ENCODE results near the gene ERICH6B. TPM values are rescaled to one million over a fixed set of nuclear protein-coding genes. Genes with fewer than 3 reads are reported as not detected.

Gene ERICH6B
- total RNA-seq, 2 experiments from 2014 or later: not detected

DNA sequence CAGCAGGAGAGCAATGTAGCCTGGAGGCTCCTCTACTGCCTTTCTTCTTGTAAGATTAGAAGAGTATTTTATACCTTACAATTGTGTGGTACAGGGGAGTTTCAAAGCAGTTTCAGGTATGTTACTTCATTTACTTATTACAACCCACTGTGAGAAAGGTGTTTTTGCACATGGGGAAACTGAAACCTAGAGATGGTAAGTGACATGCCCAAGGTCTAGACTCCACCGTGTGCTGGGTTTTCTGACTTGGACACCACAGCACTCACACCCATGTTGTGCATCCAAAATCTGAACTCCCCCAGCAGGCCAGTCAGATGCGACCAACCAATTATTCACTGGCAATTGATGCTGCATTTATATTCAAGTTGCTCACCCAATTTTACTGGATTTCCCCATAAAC is 22.8 kb downstream of the ERICH6B start:
- Histone ChIP-seq H3K4me3 (ENCODE audit: low read depth, low read length, poor library complexity, severe bottlenecking) (no peak overlapping the region), H3K9me2 (ENCODE audit: insufficient read depth, low read length) (no peaks in the 10 kb centered on the region), H3K9me3 (ENCODE audit: low read length) (no peaks in the 10 kb centered on the region), H2AFZ (ENCODE audit: low read length) (no peak overlapping the region), H3K36me3 (ENCODE audit: insufficient read depth, low read length) (no peaks in the 10 kb centered on the region), H3K79me2 (ENCODE audit: insufficient read depth, low read depth, low read length) (no peaks in the 10 kb centered on the region), H3K4me2 (ENCODE audit: low read length) (no peak overlapping the region), H3K27ac (ENCODE audit: low read depth, low read length, poor library complexity, severe bottlenecking) (no peak overlapping the region), H3K4me1 (ENCODE audit: insufficient read depth, low read length, poor library complexity, severe bottlenecking) (no peaks in the 10 kb centered on the region), H4K20me1 (ENCODE audit: insufficient read depth, low read length) (no peaks in the 10 kb centered on the region)
- TF ChIP-seq, protein P1, sequence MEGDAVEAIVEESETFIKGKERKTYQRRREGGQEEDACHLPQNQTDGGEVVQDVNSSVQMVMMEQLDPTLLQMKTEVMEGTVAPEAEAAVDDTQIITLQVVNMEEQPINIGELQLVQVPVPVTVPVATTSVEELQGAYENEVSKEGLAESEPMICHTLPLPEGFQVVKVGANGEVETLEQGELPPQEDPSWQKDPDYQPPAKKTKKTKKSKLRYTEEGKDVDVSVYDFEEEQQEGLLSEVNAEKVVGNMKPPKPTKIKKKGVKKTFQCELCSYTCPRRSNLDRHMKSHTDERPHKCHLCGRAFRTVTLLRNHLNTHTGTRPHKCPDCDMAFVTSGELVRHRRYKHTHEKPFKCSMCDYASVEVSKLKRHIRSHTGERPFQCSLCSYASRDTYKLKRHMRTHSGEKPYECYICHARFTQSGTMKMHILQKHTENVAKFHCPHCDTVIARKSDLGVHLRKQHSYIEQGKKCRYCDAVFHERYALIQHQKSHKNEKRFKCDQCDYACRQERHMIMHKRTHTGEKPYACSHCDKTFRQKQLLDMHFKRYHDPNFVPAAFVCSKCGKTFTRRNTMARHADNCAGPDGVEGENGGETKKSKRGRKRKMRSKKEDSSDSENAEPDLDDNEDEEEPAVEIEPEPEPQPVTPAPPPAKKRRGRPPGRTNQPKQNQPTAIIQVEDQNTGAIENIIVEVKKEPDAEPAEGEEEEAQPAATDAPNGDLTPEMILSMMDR (conservative IDR thresholded peaks at IDR 0.05; ENCODE audit: low read length): no peak
- no peak for TF ChIP-seq EZH2phosphoT487 (IDR thresholded peaks at IDR 0.05; ENCODE audit: borderline replicate concordance, low read depth, low read length)
- intact Hi-C loops (cut with micrococcal nuclease; ENCODE audit: unreplicated experiment): no loop called here
- DNase-seq (ENCODE audit: low spot score): no peak
- POLR2A ChIA-PET: no interaction called here
- no TSS peak for BruUV-seq (replicated peaks)
- CTCF ChIA-PET (ENCODE audit: unreplicated experiment): no interaction called here

DNA sequence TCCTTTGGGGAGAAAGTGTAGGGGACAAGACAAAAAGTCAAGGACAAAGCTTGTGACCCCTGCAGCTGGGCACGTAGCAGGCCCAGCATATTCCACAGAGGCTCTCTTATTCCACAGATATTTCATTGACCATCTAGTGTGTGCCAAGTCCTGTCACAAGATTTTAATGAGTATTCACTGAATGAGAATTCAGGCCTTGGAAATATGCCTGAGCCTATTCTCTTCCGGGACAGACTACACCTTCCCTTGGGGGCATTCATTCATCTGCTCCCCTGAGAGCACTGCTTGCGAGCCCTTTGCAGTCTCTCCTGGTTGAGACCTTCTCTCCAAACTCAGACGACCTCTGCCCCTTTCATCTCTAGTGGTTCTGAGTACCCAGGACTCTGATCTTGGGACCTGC is 25.5 kb downstream of the ERICH6B start:
- H3K4me3 ChIP-seq (ENCODE audit: low read depth, low read length, poor library complexity, severe bottlenecking): no peak overlapping the region
- H3K4me1 ChIP-seq (ENCODE audit: insufficient read depth, low read length, poor library complexity, severe bottlenecking): no peaks in the 10 kb centered on the region
- no peaks in the 10 kb centered on the region for H3K36me3 ChIP-seq (ENCODE audit: insufficient read depth, low read length)
- no peak overlapping the region for H3K4me2 ChIP-seq (ENCODE audit: low read length)
- BruUV-seq (replicated peaks): no TSS peak
- ChIA-PET CTCF (ENCODE audit: unreplicated experiment) (no interaction called here), POLR2A (no interaction called here)
- H3K9me2 ChIP-seq (ENCODE audit: insufficient read depth, low read length): no peaks in the 10 kb centered on the region
- H3K9me3 ChIP-seq (ENCODE audit: low read length): no peaks in the 10 kb centered on the region
- intact Hi-C loops (cut with micrococcal nuclease; ENCODE audit: unreplicated experiment): no loop called here
- H2AFZ ChIP-seq (ENCODE audit: low read length): no peak overlapping the region
- H3K27ac ChIP-seq (ENCODE audit: low read depth, low read length, poor library complexity, severe bottlenecking): no peak overlapping the region
- DNase-seq (ENCODE audit: low spot score): no peak
- no peaks in the 10 kb centered on the region for H3K79me2 ChIP-seq (ENCODE audit: insufficient read depth, low read depth, low read length)
- no peaks in the 10 kb centered on the region for H4K20me1 ChIP-seq (ENCODE audit: insufficient read depth, low read length)
- TF ChIP-seq, protein P1 (conservative IDR thresholded peaks at IDR 0.05; ENCODE audit: low read length): no peak
- TF ChIP-seq EZH2phosphoT487 (IDR thresholded peaks at IDR 0.05; ENCODE audit: borderline replicate concordance, low read depth, low read length): no peak

DNA sequence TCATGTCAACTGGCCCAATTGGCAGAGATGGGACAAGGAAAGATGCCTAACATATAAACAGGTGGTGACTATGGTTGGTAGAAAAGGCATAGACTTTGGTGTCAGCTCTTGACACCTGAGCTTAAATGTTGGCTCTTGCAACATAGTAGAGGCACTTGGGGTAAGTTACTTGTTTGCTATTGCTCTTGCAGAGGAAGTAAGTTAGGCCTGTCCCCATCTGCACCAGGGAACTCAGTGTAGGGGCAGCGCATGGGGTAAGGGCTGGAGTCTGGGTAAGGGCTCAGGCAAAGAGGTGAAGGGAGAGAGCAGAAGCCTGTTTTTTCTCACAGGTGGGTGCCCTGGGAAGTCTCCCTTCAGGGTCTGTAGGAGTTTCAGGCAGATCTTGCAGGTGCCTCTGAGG is 27.6 kb downstream of the ERICH6B start:
- ChIA-PET POLR2A (interaction anchor here (0.6 kb wide), 1 partner anchor 373 kb away, joined by 4 read pairs; no protein-coding TSS in a partner anchor), CTCF (ENCODE audit: unreplicated experiment) (no interaction called here)
- Histone ChIP-seq H3K36me3 (ENCODE audit: insufficient read depth, low read length) (no peaks in the 10 kb centered on the region), H4K20me1 (ENCODE audit: insufficient read depth, low read length) (no peaks in the 10 kb centered on the region), H3K9me3 (ENCODE audit: low read length) (no peaks in the 10 kb centered on the region), H2AFZ (ENCODE audit: low read length) (no peak overlapping the region), H3K27ac (ENCODE audit: low read depth, low read length, poor library complexity, severe bottlenecking) (no peak overlapping the region), H3K9me2 (ENCODE audit: insufficient read depth, low read length) (no peaks in the 10 kb centered on the region), H3K79me2 (ENCODE audit: insufficient read depth, low read depth, low read length) (no peaks in the 10 kb centered on the region), H3K4me3 (ENCODE audit: low read depth, low read length, poor library complexity, severe bottlenecking) (no peak overlapping the region), H3K4me1 (ENCODE audit: insufficient read depth, low read length, poor library complexity, severe bottlenecking) (no peaks in the 10 kb centered on the region), H3K4me2 (ENCODE audit: low read length) (no peak overlapping the region)
- DNase-seq (ENCODE audit: low spot score): no peak
- intact Hi-C loops (cut with micrococcal nuclease; ENCODE audit: unreplicated experiment): no loop called here
- no peak for TF ChIP-seq EZH2phosphoT487 (IDR thresholded peaks at IDR 0.05; ENCODE audit: borderline replicate concordance, low read depth, low read length)
- TF ChIP-seq, protein P1 (conservative IDR thresholded peaks at IDR 0.05; ENCODE audit: low read length): no peak
- no TSS peak for BruUV-seq (replicated peaks)
